ENCODE data around the gene RDH12.
"Not testable (repeated sequence)": the region's sequence is repeated elsewhere in the genome, so short reads cannot be mapped to it uniquely, and the experiment has no call there.

RDH12 gene

GRCh38 chr14:67701492-67701891 is at the start of gene RDH12:
RDH12 (plus strand) TSS chr14:67701886; CDS start chr14:67722643, 20,757 bp downstream.
- DNase-seq (ENCODE audit: low spot score): not testable (repeated sequence)

- DNase-seq (ENCODE audit: low spot score): no peak
Observed at GRCh38 chr14:67652189-67652588, 49.5 kb upstream of the RDH12 start.

- no peak for DNase-seq (ENCODE audit: low spot score)
Observed at GRCh38 chr14:67653651-67654280, 47.9 kb upstream of the RDH12 start.

GRCh38 chr14:67663633-67664032 is 38.1 kb upstream of the RDH12 start:
- DNase-seq (ENCODE audit: low spot score): no peak

GRCh38 chr14:67665868-67666267 is 35.8 kb upstream of the RDH12 start:
- no peak for DNase-seq (ENCODE audit: low spot score)

- peak; percentile 45 for DNase-seq (ENCODE audit: low spot score)
Observed at GRCh38 chr14:67666750-67667449, 34.8 kb upstream of the RDH12 start.

GRCh38 chr14:67668559-67668958 is 33.1 kb upstream of the RDH12 start:
- no peak for DNase-seq (ENCODE audit: low spot score)

GRCh38 chr14:67673451-67673850 is 28.2 kb upstream of the RDH12 start:
- DNase-seq (ENCODE audit: low spot score): no peak

- DNase-seq (ENCODE audit: low spot score): peak; percentile 75
Observed at GRCh38 chr14:67674139-67674479, 27.6 kb upstream of the RDH12 start.

GRCh38 chr14:67674480-67675218 is 27.0 kb upstream of the RDH12 start, which contains the start of gene VTI1B:
VTI1B (minus strand) TSS chr14:67674632; CDS start chr14:67674489, 143 bp downstream.
- peak; percentile 79 for DNase-seq (ENCODE audit: low spot score)

GRCh38 chr14:67675219-67675582 is 26.5 kb upstream of the RDH12 start:
- no peak for DNase-seq (ENCODE audit: low spot score)

GRCh38 chr14:67679006-67679405 is 22.7 kb upstream of the RDH12 start:
- DNase-seq (ENCODE audit: low spot score): no peak

- no peak for DNase-seq (ENCODE audit: low spot score)
Observed at GRCh38 chr14:67680121-67680602, 21.5 kb upstream of the RDH12 start.

- no peak for DNase-seq (ENCODE audit: low spot score)
Observed at GRCh38 chr14:67680941-67681340, 20.7 kb upstream of the RDH12 start.

- DNase-seq (ENCODE audit: low spot score): no peak
Observed at GRCh38 chr14:67683842-67684241, 17.8 kb upstream of the RDH12 start.

- DNase-seq (ENCODE audit: low spot score): no peak
Observed at GRCh38 chr14:67690011-67690410, 11.7 kb upstream of the RDH12 start.

- peak; percentile 73 for DNase-seq (ENCODE audit: low spot score)
Observed at GRCh38 chr14:67694791-67695393, 6.8 kb upstream of the RDH12 start.

GRCh38 chr14:67695394-67695949 is 6.2 kb upstream of the RDH12 start, which contains the start of gene RDH11:
RDH11 (minus strand) TSS chr14:67695764; CDS start chr14:67695703, 61 bp downstream.
- peak; percentile 59 for DNase-seq (ENCODE audit: low spot score)

GRCh38 chr14:67697006-67697405 is 4.7 kb upstream of the RDH12 start:
- no peak for DNase-seq (ENCODE audit: low spot score)

- DNase-seq (ENCODE audit: low spot score): no peak
Observed at GRCh38 chr14:67698179-67698578, 3.5 kb upstream of the RDH12 start.

GRCh38 chr14:67703997-67704396 is 2.3 kb downstream of the RDH12 start:
- DNase-seq (ENCODE audit: low spot score): no peak

GRCh38 chr14:67704484-67705089 is 2.9 kb downstream of the RDH12 start:
- peak; percentile 37 for DNase-seq (ENCODE audit: low spot score)

All from HuH-7 (cell line).